GM21447 (cell line): ENCODE data around the gene GOT1.
A peak's percentile ranks its signal among the peaks of the same experiment; 100 is the strongest.

Source experiments
- ATAC-seq: cut with Tn5 transposase; IDR thresholded peaks from one replicate; pipeline ENCODE4 v1.9.1; 2021; ENCODE audit not compliant: unreplicated experiment

GOT1 gene

DNA sequence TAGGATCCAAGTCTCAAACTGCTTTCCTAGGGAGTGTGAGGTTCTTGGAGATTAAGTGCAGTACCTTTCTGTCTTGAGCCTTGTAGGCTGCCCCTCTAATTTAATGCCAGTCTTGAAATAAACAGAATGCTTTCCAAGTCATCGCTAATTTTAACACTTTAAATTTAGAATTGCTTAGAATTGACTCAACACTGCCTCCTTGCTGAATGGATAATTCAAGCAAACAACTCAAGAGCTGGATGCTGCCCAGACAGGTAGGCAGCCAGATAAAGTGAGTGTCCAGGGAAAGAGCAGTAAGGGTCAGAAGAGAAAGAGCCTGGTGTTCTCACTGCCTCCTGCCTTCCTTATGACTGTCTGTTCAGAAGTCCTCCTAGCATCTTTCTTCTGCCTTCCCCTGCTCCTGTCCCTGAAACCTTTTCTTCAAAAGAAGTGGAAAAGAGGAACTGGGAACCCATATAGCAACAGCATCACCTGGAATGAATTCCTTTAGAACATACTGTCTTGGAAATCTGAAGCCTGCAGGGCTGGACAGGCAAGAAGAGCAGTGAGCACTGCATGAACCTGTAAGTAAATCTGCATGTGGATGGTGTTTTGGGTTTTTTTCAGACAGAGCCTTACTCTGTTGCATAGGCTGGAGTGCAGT is 3.1 kb upstream of the GOT1 start:
- no peak for ATAC-seq

DNA sequence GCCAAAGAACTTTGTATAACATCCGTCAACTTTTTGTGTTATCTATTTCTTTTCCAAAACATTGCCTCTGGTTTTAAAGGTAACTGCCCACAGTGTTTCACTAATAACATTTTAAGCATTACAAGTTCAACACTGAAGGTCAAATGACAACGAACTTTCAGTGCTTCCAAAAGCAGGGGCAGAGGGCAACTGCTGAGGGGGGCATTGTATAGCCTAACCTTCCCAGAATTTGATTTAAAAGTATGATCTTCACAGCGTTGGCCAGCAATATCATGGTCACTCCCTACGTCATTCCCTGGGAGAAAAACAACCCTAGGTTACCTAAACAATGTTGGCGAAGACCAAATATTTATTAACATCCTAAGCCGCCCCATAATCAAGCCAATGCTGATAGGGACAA is 2.5 kb upstream of the GOT1 start:
- ATAC-seq: no peak

DNA sequence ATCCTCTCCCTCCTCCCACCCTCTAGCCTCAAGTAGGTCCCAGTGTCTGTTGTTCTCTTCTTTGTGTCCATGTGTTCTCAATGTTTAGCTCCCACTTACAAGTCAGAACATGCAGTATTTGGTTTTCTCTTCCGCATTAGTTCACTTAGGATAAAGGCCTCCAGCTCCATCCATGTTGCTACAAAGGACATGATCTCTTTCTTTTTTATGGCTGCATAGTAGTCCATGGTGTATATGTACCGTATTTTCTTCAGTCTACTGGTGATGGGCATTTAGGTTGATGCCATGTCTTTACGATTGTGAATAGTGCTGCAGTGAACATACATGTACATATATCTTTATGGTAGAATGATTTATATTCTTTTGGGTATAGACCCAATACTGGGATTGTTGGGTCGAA is 1.6 kb upstream of the GOT1 start:
- no peak for ATAC-seq

DNA sequence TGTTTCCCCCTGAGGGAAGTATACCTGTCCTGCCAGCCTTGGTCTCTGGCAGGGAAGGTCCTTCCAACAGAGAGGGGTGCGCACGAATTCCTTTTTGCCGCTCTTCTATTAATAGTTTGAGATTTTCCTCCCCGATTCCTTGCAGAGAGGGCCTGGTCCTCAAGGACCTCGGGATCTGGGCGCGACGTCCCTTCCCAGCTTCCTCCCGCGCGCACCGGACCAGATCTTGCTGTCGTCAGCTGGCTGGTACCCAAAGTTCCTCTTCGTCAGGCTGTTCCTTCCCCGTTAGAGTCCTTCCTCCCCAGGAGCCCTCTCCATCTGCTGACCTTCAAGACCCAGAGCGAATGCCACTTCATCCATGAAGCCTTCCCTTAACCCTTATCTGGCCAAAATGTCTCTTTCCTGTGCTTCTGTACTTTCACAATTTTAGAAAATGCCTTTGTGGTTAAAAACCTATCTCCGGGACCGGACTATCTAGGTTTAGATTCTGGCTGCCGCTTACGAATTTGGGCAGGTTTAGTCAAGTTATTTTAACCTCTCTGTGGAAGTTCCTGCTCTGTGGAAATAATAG is 851 bp upstream of the GOT1 start:
- ATAC-seq: no peak

DNA sequence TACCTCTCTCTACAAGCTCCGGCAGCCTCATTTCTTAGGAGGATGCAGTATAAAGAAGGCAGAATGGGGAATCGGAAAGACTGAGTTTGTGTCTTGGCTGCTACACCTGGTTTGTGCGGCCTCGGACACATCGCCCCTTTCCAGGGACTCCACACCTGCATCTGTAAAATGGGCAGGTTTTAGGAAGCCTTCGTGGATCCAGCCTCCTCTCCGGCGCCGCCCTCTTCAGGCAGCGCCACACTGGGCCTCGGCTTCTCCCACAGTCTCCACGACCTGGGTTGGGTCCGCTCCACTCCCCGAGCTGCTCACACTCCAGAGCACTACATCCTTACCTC is 341 bp downstream of the GOT1 start:
- peak; percentile 13 for ATAC-seq

DNA sequence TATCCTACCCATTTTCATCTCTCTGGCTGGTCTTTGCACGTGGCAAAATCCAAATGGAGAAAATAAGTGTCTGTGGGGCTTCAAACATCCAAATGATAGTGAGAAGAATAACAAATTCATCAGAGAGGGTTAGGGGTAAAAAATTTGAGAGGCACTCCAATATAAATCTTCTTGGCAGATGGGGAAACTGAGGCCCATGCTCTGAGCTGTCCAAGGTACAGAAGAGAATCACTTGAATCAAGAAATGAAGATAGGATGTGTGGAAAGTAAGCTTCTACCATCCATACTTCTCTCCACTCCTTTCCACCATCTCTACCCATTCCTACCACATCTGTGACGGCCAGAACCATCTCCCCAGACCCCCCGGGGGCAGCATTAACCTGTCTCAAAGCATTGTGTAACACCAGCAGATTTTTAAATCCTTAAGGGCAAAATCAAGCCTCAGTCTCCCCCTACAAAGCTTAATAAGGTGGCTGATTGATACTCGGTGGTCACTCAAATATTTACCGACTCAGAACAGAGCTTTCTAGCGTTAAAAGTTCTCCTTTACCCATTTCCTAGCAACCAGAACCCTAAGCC is 818 bp downstream of the GOT1 start:
- no peak for ATAC-seq

DNA sequence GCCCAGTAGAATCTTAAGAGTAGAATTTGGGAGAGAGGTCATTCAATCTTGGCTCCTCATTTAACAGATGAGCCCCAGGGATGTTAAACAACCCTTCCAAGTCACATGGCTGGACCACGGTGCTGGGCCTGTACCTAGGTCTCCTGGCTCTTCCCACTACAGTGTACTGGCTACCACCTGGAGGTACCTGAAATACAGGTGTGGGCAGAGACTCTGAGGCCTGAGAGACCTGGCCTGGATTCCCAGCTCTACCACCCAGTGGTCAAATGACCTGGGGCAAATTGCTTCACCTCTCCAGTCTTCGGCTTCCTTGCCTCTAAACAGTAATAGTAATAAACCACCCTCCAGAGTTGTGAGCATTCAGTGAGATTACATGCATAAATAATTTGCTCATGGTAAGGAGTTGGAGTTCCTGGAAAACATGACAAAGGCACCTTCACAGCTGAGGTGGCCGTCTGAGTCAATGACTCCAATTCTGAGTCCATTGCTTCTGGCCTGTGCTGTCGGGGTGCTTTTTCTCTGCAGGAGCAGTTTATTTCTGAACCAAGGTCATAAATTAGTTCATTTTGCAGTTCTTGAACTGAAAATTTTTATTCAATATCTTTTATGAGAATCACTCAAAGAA is 2.7 kb downstream of the GOT1 start:
- no peak for ATAC-seq

DNA sequence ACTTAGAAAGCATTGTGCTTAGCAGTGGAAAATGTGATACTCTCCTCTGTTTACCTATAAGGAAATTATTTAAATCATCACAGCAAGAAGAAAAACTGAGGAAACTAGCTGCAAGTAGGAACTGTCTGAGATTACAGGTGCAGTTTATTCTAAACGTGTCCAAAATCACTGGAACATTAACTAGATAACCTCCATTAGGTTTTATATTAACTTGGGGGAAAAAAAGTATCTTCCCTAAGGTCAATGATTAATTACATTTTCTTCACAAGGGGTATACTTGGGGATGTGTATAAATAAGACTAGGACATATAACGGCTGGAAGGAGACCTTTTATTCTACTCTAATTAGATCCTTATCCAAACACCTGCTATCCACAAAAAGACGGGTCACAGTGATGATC is 3.7 kb downstream of the GOT1 start:
- ATAC-seq: no peak

DNA sequence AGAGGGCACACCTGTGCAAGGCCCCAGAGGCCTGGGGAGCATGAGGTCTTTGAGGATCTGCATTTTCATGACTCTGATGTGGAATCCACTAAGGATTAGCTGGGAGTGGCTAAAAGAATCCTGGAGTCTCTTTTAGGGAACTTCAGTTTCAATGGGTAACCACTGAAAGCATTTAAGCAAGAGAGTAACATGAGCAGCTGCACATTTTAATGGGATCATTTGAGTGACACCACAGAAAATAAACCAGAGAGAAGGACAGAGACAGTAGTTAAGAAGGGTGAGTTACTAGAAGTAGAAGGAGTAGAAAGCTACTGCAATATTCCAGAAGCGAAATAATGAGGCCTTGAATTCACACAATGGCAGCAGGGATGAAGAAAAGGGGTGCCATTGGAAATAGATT is 5.2 kb downstream of the GOT1 start:
- ATAC-seq: no peak

DNA sequence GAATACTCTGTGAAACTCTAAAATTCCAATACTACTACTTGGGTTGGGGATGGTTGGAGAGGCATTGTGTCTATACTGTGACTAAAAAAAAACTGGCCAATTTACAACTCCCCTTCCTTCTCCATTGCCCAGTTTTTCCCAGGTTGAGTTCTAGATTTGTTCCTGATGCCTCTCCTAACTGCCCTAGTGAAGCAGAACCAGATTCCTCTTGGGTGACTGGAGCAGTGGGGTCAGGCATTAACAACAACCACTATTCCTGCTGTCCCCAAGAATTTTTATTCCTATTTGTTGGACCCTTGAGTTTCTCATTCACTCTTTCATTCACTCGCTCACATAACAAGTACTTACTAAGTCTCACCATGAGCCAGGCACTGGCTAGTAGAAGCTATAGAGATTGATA is 5.8 kb downstream of the GOT1 start:
- no peak for ATAC-seq

DNA sequence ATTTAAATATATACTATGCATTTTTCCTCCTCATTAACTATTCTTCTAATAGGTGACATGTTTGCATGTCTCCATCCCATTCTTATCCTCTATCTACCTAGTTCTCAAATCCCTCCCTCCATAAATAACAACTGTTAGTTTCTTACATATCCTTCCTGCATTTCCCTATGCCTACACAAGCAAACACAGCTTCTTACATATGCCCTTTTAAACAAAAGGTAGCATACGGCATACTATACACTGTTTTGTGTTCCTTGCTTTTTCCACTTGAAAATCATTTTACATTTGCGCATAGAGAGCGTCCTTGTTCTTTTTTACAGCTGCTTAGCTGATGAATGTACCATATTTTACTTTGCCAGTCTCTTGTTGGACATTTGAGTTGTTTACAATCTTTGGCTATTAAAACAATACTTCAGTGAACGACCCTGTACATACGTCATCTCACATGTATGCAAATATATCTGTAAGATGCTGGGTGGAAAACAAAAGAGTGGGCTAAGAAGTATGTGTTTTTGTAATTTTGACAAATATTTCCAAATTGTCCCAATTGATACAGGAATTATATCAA is 7.8 kb downstream of the GOT1 start:
- no peak for ATAC-seq

DNA sequence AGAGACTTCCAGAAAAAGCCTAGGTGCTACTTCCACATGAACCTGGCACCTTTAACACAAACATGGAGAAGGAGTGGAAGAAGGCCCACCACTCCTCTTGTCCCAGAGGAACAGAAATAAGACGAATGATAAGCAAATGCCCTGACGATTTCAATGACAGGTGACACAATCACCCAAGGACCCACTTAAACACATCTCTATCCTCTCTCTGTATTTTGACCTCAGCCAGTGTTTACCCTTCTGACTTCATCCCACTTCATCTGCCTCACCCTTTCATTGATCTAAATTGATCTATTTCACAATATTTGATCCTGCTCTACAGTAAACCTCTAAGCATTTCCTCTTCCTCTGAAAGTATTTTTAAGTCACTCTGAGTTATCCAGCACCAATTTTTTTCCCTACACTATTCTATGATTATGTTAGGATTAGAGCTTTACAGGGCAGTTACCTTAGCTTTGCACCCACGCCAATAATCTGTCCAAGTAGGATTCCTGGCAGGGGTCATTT is 9.1 kb downstream of the GOT1 start:
- no peak for ATAC-seq

DNA sequence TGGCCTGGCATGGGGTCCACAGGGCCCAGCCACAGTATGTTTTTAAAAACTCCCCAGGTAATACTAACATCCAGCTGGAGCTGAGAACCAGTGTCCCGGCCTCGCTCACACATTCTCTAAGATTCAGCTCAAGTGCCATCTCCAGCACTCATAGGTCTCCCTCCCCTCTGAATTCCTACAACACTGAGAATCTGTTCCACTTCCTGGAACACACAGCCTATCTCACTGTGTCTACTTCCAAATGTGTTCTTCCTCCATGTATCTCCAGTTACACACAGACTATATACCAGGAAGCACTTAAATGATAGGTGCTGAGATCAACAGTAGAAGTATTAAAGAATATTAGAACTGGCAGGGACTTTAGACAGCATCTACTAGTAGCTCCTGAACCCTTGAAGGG is 10.7 kb downstream of the GOT1 start:
- ATAC-seq: no peak

DNA sequence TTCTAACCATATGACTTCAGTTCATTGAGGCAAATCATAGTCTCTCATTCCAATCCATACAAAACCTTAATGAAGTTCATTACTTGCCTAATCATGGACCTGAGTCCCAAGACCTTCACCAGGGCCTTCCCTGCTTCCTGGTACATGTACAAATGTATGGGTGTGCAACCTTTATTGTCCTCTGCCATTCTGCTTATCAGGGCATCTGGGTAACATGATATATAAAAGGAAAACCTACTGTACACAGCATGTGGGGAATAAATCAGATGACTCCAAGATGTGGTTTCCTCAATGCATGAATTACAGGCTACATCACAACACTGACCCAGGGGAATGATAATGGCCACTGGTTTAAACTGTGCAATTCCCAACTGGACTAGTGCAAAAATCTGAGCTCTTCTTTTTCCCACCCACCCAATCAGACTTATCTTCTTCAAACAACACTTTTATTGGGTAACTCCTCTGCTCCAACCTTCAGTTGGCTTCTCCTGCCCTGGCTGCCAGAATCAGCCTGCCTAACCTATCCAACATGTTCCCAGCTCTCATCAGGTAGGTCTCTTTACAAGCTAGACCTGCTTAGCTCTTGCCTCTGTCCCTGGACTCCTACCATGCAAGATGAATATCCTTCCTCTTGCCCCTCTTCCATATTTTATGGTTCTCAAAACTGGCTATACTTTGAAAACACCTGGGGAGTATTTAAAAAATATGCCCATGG is 11.4 kb downstream of the GOT1 start:
- no peak for ATAC-seq

DNA sequence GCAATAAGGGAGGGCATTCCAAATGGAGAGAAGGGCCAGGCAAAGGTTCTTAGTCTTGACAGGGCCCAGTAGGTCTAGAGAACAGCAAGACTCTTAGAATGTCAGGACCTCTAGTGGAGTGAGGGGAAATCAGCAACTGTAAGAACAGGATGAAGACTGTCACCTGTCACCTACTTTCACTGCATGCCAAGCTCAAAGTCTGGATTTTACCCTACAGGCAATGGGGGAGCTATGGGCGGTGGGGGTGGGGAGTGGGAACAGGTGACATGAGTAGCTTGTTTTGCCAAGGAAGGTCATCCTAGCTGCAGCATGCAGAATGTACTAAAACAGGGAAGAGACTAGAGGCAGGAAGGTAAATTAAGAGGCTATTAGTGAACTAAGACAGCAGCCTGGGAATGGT is 18.3 kb downstream of the GOT1 start:
- ATAC-seq: no peak

DNA sequence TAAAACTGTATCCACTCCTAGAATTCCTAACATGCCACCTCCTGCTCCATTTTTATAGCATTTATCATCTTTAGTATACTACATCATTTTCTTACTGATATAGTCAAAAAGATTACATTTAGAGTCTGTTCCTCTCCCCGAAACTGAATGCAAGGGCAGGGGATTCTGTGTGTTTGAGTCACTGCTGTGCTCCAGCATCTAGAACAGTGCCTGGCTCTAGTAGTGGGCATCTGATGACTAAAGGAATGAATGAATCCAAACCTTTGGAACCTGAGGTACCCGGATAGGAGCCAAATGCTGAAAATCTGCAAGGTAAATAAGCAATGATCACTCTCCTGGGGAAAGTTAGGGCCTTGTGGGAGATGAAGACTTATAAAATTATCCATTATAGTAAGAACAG is 18.9 kb downstream of the GOT1 start:
- no peak for ATAC-seq

DNA sequence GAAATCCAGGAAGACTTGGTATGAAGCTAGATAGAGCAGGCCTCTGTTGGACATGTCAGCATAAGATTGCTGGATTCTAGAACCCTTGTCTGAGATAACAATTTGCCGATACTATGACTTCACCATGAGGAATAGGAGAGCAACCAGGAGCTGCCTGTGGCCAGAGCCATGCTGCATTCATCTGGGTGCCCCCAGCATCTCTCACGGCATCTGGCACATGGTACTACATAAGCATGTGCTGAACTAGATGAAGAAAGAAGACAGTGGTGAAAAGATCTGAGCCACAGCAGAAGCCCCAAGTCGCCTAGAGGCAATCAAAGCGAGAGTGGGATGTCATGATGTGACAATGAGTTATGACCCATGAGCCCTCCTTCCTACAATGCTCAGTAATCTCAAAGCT is 19.5 kb downstream of the GOT1 start:
- ATAC-seq: no peak

DNA sequence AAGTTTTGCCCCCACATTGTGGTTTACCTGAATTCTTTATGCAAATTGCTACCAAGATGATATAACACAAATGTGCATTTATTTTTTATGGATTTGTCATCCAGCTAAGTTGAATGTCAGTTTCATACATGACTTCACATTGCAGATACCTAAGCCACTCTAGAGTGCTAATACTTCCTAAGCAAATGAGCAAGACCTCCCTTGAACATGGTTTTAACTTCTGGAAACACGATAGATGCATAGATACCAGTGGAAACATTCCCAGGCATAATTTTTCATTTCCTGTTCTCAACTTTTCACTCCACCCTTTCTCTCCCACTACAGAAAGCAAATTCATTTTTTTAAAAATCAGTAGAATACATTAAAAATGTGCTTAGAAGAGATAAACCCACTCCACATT is 20.3 kb downstream of the GOT1 start:
- ATAC-seq: no peak

DNA sequence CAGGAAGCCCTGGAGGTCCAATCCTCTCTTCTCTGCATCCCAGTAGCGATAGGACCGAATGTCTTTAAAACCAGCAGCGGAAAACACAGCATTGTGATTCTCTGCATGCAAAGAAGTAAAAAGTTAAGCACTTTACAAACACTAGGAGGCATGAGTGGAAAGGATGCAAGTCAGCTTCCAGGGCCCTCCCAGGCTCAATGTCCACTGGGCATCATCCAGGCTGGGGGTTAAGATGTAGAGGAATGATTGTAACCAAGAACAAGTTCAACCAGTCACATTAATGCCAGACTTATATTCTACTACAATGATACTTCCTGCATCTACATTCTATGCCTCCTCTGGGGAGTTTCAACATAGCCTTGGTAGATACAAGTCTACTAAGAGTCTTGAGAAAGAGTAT is 24.3 kb downstream of the GOT1 start:
- no peak for ATAC-seq

DNA sequence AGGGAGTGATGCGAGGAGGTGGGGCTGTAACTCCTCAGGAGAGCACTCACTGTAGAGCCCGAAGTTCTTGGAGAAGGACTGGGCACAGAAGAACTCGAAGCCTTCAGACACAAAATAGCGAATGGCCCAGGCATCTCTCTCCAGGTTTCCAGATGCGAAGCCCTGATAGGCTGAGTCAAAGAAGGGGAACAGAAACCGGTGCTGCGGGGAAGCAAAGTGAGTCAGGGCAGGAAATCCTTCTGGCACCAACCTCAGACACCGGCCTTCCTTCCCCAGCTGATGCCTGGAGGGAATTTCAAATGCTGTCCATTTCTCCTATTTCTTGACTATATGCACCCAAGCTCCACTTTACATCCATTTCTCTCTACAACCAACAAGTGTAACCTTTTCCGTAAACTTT is 26.8 kb downstream of the GOT1 start:
- peak; percentile 83 for ATAC-seq

DNA sequence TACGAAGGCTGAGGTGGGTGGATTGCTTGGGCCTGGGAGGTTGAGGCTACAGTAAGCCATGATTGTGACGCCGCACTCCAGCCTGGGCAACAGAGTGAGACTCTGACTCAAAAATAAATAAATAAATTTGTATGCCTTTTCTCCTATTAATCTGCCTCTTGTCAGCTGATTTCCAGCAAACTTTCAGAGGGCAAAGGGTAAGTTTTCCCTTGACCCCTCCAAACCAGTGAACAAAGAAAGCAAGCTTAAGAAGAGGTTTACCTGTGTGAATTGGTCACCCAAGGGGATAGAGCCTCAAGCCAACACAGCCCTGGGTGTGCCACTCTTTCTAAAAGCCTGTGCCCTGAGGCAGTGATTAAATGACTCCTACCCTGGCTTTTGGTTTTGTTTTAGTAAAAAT is 30.8 kb downstream of the GOT1 start:
- no peak for ATAC-seq

DNA sequence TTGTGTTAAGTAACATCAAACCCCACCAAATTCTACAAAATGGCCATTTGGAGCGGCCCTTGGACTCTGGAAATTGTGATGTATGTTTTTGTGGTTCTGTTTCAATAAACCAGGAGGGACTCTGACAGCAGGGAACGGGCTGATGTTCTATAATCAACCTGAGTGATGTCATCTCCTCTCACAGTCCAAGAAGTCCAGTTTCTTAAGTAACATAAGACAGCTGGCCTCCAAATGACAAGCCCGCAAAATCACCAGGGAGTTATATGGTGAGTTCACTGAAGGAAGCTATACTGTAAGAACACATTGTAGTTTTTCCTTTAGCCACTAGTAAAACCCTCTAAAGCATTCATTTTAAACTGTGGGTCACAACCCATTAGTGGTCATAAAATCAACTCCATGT is 34.0 kb downstream of the GOT1 start:
- ATAC-seq: no peak
